ENCODE results near the gene FGD6.

DNA sequence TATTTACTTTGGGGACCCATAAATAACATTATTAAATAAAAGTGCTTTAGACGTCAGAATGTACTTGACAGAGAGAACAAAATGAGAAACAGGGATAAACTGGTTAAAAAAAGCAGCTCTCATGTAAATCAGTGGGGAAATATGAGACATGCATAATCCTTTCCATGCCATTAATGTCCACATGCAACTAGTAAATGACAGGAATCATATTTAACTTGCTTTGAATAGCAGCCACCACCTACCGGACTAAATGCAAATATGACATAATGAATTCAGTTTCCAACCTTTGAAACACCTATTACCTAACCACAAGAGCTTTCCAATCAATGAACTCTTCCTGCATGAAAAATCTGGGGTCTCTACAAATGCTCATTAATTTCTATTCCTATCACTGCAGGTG lies 19.6 kb downstream of the FGD6 start:
- TF ChIP-seq EZH2 (IDR thresholded peaks at IDR 0.05; ENCODE audit: borderline replicate concordance) (no peak), EZH2phosphoT487 (IDR thresholded peaks at IDR 0.05; ENCODE audit: low read depth, severe bottlenecking, unreplicated experiment) (no peak)
- TF ChIP-seq, protein P1, sequence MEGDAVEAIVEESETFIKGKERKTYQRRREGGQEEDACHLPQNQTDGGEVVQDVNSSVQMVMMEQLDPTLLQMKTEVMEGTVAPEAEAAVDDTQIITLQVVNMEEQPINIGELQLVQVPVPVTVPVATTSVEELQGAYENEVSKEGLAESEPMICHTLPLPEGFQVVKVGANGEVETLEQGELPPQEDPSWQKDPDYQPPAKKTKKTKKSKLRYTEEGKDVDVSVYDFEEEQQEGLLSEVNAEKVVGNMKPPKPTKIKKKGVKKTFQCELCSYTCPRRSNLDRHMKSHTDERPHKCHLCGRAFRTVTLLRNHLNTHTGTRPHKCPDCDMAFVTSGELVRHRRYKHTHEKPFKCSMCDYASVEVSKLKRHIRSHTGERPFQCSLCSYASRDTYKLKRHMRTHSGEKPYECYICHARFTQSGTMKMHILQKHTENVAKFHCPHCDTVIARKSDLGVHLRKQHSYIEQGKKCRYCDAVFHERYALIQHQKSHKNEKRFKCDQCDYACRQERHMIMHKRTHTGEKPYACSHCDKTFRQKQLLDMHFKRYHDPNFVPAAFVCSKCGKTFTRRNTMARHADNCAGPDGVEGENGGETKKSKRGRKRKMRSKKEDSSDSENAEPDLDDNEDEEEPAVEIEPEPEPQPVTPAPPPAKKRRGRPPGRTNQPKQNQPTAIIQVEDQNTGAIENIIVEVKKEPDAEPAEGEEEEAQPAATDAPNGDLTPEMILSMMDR (IDR thresholded peaks at IDR 0.05; ENCODE audit: poor library complexity) = no peak
